ENCODE data around the gene ARHGAP24. TPM values are rescaled to one million over a fixed set of nuclear protein-coding genes. Genes with fewer than 3 reads are reported as not detected.

ARHGAP24 gene
- total and polyA plus RNA-seq, 2 donors (not counting 3 experiments of a cell fraction or from before 2014, with no cell fraction given): 52.1 to 79.4 TPM

DNA sequence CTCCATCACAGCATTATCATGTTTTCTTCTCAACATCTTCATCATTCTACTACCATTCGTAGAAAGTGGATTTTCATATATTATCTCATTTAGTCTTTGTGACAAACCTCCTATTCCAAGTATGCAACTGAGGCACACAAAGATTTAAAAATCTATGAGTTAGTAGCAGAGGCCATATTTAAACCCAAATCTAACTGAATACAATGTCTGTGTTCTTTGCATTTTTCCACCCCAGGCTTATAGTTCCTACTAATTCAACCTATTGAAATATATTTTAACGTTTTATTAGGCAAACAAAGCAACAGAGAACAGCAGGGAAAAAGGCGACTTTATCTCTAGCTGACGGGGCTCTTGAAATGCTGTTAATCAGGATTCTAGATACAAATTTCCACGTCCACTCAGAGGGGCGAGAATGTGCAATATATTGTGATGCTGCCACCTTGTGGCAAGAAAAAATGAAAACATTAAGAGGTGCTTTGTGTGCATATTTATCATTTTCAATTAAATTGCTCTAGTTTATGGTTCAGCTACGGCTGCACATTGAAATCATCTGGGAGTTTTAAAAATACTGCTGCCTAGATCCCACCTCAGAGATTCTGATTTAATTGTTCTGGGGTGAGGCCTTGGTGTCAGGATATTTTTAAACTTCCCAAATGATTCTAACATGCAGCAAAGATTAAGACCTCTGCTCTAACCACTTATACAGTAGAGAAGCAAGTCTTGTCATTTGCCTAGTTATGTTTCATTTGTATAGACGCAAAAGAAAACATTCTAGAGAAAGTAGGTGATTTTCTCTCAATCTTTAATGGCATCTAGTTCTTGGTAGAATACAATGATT, 569.0 kb downstream of the ARHGAP24 start:
- Histone ChIP-seq H3K79me2 (ENCODE audit: control insufficient read depth, insufficient read depth, low read length) (no peaks in the 10 kb centered on the region), H3K36me3 (ENCODE audit: control insufficient read depth in 2 of 2, extremely low read depth in 1 of 2, insufficient read depth in 2 of 2, low read length in 2 of 2) (no peaks in the 10 kb centered on the region), H3K27me3 (ENCODE audit: control insufficient read depth in 2 of 2, insufficient read depth in 2 of 2, low read length in 2 of 2) (peaks cover 6 to 17% of the 10 kb centered on the region in 2 experiments), H3K4me2 (ENCODE audit: insufficient read depth, low read length) (peak overlapping the region; percentile 74), H3K9ac (replicated peaks; ENCODE audit: extremely low read depth, insufficient read depth, low read length) (peak overlapping the region; percentile 43), H3K27ac (ENCODE audit: insufficient read depth, low read depth, low read length) (no peak overlapping the region), H3K9me3 (replicated peaks; ENCODE audit: control insufficient read depth, insufficient read depth, low read length) (no peaks in the 10 kb centered on the region), H3K9me1 (replicated peaks; ENCODE audit: control insufficient read depth, extremely low read depth, insufficient read depth, low read length) (no peaks in the 10 kb centered on the region), H4K20me1 (replicated peaks; ENCODE audit: control insufficient read depth, extremely low read depth, insufficient read depth, low read length) (no peaks in the 10 kb centered on the region), H3K4me3 (replicated peaks in 1 of 3; ENCODE audit: insufficient read depth in 1 of 3, low read depth in 1 of 3, low read length in 3 of 3) (no peak overlapping the region), H3K4me1 (ENCODE audit: control insufficient read depth, extremely low read depth, insufficient read depth, low read length) (no peaks in the 10 kb centered on the region), H2AFZ (ENCODE audit: low read depth, low read length) (peak overlapping the region; percentile 39)
- POLR2A ChIA-PET: interaction anchor here (1.8 kb wide), 1 partner anchor 282 kb away, joined by 5 read pairs; no protein-coding TSS in a partner anchor
- DNase-seq (ENCODE audit: low read depth, low spot score): peak; percentile 77
- CTCF ChIA-PET: interaction anchor here (0.6 to 3.6 kb wide), 31 partner anchors 7 to 959 kb away, joined by 3 to 56 read pairs (median 4); no protein-coding TSS in a partner anchor
- intact Hi-C loops (cut with micrococcal nuclease): loop anchor here (1.0 to 5.0 kb wide), 6 partner anchors 75 to 897 kb away; no protein-coding TSS in a partner anchor
- no TSS peak for BruUV-seq (replicated peaks)
- peak; percentile 86 for FAIRE-seq
- TF ChIP-seq JUN (IDR thresholded peaks at IDR 0.05; ENCODE audit: borderline replicate concordance, insufficient read depth, insufficient read length, low read depth) (no peak), POLR2A (IDR thresholded peaks at IDR 0.05; ENCODE audit: low read depth, low read length) (no peak)
- TF ChIP-seq, protein P1, sequence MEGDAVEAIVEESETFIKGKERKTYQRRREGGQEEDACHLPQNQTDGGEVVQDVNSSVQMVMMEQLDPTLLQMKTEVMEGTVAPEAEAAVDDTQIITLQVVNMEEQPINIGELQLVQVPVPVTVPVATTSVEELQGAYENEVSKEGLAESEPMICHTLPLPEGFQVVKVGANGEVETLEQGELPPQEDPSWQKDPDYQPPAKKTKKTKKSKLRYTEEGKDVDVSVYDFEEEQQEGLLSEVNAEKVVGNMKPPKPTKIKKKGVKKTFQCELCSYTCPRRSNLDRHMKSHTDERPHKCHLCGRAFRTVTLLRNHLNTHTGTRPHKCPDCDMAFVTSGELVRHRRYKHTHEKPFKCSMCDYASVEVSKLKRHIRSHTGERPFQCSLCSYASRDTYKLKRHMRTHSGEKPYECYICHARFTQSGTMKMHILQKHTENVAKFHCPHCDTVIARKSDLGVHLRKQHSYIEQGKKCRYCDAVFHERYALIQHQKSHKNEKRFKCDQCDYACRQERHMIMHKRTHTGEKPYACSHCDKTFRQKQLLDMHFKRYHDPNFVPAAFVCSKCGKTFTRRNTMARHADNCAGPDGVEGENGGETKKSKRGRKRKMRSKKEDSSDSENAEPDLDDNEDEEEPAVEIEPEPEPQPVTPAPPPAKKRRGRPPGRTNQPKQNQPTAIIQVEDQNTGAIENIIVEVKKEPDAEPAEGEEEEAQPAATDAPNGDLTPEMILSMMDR (IDR thresholded peaks at IDR 0.05; ENCODE audit: extremely low read depth in 1 of 2, insufficient read depth in 1 of 2, low read depth in 1 of 2, low read length in 2 of 2): peak; percentile 32 to 41
- dilution Hi-C loops (cut with MboI; ENCODE audit: extremely low pct_ligation_motif_present, low sequenced_read_pairs): no loop called here

DNA sequence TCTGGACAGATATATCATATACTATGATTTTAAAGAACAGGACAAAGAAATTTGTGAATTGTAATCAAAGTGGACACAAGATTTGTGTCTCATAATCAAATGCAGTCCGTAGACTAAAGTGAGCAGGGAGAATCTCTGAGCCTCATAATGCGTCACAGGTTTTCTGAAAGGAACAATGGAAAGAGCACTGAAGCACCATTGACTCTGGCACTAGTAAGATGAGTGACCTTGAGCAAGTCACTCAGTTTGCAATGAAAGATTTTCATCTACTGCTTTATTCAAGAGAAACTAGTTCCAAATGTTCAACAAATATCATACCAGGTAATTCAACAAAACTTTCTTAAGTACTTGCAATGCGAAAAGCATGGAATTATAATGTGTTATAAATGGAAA, 569.6 kb downstream of the ARHGAP24 start:
- Histone ChIP-seq H4K20me1 (replicated peaks; ENCODE audit: control insufficient read depth, extremely low read depth, insufficient read depth, low read length) (no peaks in the 10 kb centered on the region), H3K36me3 (ENCODE audit: control insufficient read depth in 2 of 2, extremely low read depth in 1 of 2, insufficient read depth in 2 of 2, low read length in 2 of 2) (no peaks in the 10 kb centered on the region), H3K9ac (replicated peaks; ENCODE audit: extremely low read depth, insufficient read depth, low read length) (no peak overlapping the region), H2AFZ (ENCODE audit: low read depth, low read length) (no peak overlapping the region), H3K79me2 (ENCODE audit: control insufficient read depth, insufficient read depth, low read length) (no peaks in the 10 kb centered on the region), H3K4me1 (ENCODE audit: control insufficient read depth, extremely low read depth, insufficient read depth, low read length) (no peaks in the 10 kb centered on the region), H3K27me3 (ENCODE audit: control insufficient read depth in 2 of 2, insufficient read depth in 2 of 2, low read length in 2 of 2) (peaks cover 6 to 17% of the 10 kb centered on the region in 2 experiments), H3K9me1 (replicated peaks; ENCODE audit: control insufficient read depth, extremely low read depth, insufficient read depth, low read length) (no peaks in the 10 kb centered on the region), H3K27ac (ENCODE audit: insufficient read depth, low read depth, low read length) (no peak overlapping the region), H3K4me2 (ENCODE audit: insufficient read depth, low read length) (no peak overlapping the region), H3K4me3 (replicated peaks in 1 of 3; ENCODE audit: insufficient read depth in 1 of 3, low read depth in 1 of 3, low read length in 3 of 3) (no peak overlapping the region), H3K9me3 (replicated peaks; ENCODE audit: control insufficient read depth, insufficient read depth, low read length) (no peaks in the 10 kb centered on the region)
- no TSS peak for BruUV-seq (replicated peaks)
- POLR2A ChIA-PET: no interaction called here
- FAIRE-seq: no peak
- intact Hi-C loops (cut with micrococcal nuclease): loop anchor here (1.0 to 5.0 kb wide), 6 partner anchors 75 to 897 kb away; no protein-coding TSS in a partner anchor
- CTCF ChIA-PET: interaction anchor here (0.6 to 3.6 kb wide), 32 partner anchors 8 to 960 kb away, joined by 3 to 56 read pairs (median 5); no protein-coding TSS in a partner anchor
- TF ChIP-seq POLR2AphosphoS5 (IDR thresholded peaks at IDR 0.05; ENCODE audit: insufficient read depth, low read depth, low read length): no peak
- TF ChIP-seq JUN (IDR thresholded peaks at IDR 0.05; ENCODE audit: borderline replicate concordance, insufficient read depth, insufficient read length, low read depth): no peak
- no peak for TF ChIP-seq POLR2A (IDR thresholded peaks at IDR 0.05; ENCODE audit: low read depth, low read length)
- TF ChIP-seq, protein P2, sequence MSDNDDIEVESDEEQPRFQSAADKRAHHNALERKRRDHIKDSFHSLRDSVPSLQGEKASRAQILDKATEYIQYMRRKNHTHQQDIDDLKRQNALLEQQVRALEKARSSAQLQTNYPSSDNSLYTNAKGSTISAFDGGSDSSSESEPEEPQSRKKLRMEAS (IDR thresholded peaks at IDR 0.05; ENCODE audit: insufficient read depth, insufficient read length): no peak
- TF ChIP-seq MYC (IDR thresholded peaks at IDR 0.05; ENCODE audit: low read depth, low read length): no peak
- TF ChIP-seq, protein P1 (IDR thresholded peaks at IDR 0.05; ENCODE audit: extremely low read depth in 1 of 2, insufficient read depth in 1 of 2, low read depth in 1 of 2, low read length in 2 of 2): no peak
- TF ChIP-seq EZH2 (IDR thresholded peaks at IDR 0.05; ENCODE audit: borderline replicate concordance, low read depth, low read length, severe bottlenecking): no peak
- no peak for TF ChIP-seq FOS (IDR thresholded peaks at IDR 0.05; ENCODE audit: borderline replicate concordance, insufficient read depth, low read length)
- no peak for TF ChIP-seq GATA2 (IDR thresholded peaks at IDR 0.05; ENCODE audit: insufficient read depth, insufficient read length, low read depth, low read length)
- no peak for DNase-seq (ENCODE audit: low read depth, low spot score)
- dilution Hi-C loops (cut with MboI; ENCODE audit: extremely low pct_ligation_motif_present, low sequenced_read_pairs): no loop called here

Measured in endothelial cell of umbilical vein (primary cell).